Activated naive CD8-positive, alpha-beta T cell treated with anti-CD3 and anti-CD28 coated beads, Interleukin-2, amount 50 U/mL, for 24 hours (primary cell): ENCODE results near the gene SPINDOC.
A peak's percentile ranks its signal among the peaks of the same experiment; 100 is the strongest.

ENCODE experiments used
- ATAC-seq: fragments of 150-1000 bp; cut with Tn5 transposase; one replicate; pipeline ENCODE4 v1.10.0; 2021
- DNase-seq: peaks from one replicate; pipeline ENCODE4 v3.0.0; 2021
- H3K27ac Mint-ChIP-seq: one replicate; pipeline ENCODE4 v1.8.0; 2021; ENCODE audit warnings: mild to moderate bottlenecking, mixed read lengths
- H3K27me3 Mint-ChIP-seq: one replicate; pipeline ENCODE4 v1.8.0; 2021; ENCODE audit warnings: mixed read lengths
- H3K36me3 Mint-ChIP-seq: one replicate; pipeline ENCODE4 v1.8.0; 2021; ENCODE audit warnings: low read depth, mixed read lengths
- H3K4me1 Mint-ChIP-seq: one replicate; pipeline ENCODE4 v1.8.0; 2021; ENCODE audit warnings: mixed read lengths
- H3K4me3 Mint-ChIP-seq: one replicate; pipeline ENCODE4 v1.8.0; 2021; ENCODE audit warnings: mild to moderate bottlenecking, moderate library complexity, mixed read lengths
- H3K9me3 Mint-ChIP-seq: one replicate; pipeline ENCODE4 v1.8.0; 2021; ENCODE audit warnings: mixed read lengths

Gene SPINDOC

GRCh38 chr11:63811522-63811921, 1.7 kb upstream of the SPINDOC start:
- Mint-ChIP-seq H3K27me3 (no peaks in the 10 kb centered on the region), H3K4me1 (peaks cover 18% of the 10 kb centered on the region), H3K4me3 (no peak overlapping the region), H3K36me3 (peaks cover 12% of the 10 kb centered on the region), H3K27ac (no peak overlapping the region), H3K9me3 (no peaks in the 10 kb centered on the region)
- no peak for DNase-seq
- no peak for ATAC-seq

GRCh38 chr11:63813563-63814382, 517 bp downstream of the SPINDOC start:
- peak; percentile 52 for DNase-seq
- peak overlapping the region; percentile 42 for H3K27ac Mint-ChIP-seq
- peaks cover 18% of the 10 kb centered on the region for H3K4me1 Mint-ChIP-seq
- H3K27me3 Mint-ChIP-seq: no peaks in the 10 kb centered on the region
- ATAC-seq: peak; percentile 44
- peak overlapping the region; percentile 81 for H3K4me3 Mint-ChIP-seq
- H3K36me3 Mint-ChIP-seq: peaks cover 19% of the 10 kb centered on the region
- no peaks in the 10 kb centered on the region for H3K9me3 Mint-ChIP-seq

- no peak for ATAC-seq
- Mint-ChIP-seq H3K9me3 (no peaks in the 10 kb centered on the region), H3K27ac (peak overlapping the region; percentile 42), H3K4me3 (peak overlapping the region; percentile 81), H3K27me3 (no peaks in the 10 kb centered on the region), H3K4me1 (peaks cover 18% of the 10 kb centered on the region), H3K36me3 (peaks cover 19% of the 10 kb centered on the region)
- no peak for DNase-seq
Measured at GRCh38 chr11:63814383-63814736, 1.1 kb downstream of the SPINDOC start.

- Mint-ChIP-seq H3K27me3 (no peaks in the 10 kb centered on the region), H3K4me3 (no peak overlapping the region), H3K9me3 (no peaks in the 10 kb centered on the region), H3K36me3 (peaks cover 30% of the 10 kb centered on the region), H3K27ac (no peak overlapping the region), H3K4me1 (peaks cover 18% of the 10 kb centered on the region)
- no peak for ATAC-seq
- no peak for DNase-seq
Measured at GRCh38 chr11:63816166-63816565, 2.9 kb downstream of the SPINDOC start.

- Mint-ChIP-seq H3K9me3 (no peaks in the 10 kb centered on the region), H3K27me3 (no peaks in the 10 kb centered on the region), H3K27ac (no peak overlapping the region), H3K4me1 (peaks cover 18% of the 10 kb centered on the region), H3K4me3 (no peak overlapping the region), H3K36me3 (peaks cover 34% of the 10 kb centered on the region)
- DNase-seq (no peak), ATAC-seq (no peak)
Measured at GRCh38 chr11:63816732-63817131, 3.5 kb downstream of the SPINDOC start.

- H3K36me3 Mint-ChIP-seq: peaks cover 40% of the 10 kb centered on the region
- H3K4me1 Mint-ChIP-seq: peaks cover 14% of the 10 kb centered on the region
- ATAC-seq: no peak
- no peak overlapping the region for H3K27ac Mint-ChIP-seq
- H3K4me3 Mint-ChIP-seq: no peak overlapping the region
- no peaks in the 10 kb centered on the region for H3K9me3 Mint-ChIP-seq
- no peaks in the 10 kb centered on the region for H3K27me3 Mint-ChIP-seq
- DNase-seq: no peak
Measured at GRCh38 chr11:63817758-63818498, 4.7 kb downstream of the SPINDOC start.

- ATAC-seq: no peak
- Mint-ChIP-seq H3K9me3 (no peaks in the 10 kb centered on the region), H3K27me3 (no peaks in the 10 kb centered on the region), H3K36me3 (peaks cover 44% of the 10 kb centered on the region), H3K4me1 (peaks cover 14% of the 10 kb centered on the region), H3K27ac (no peak overlapping the region), H3K4me3 (no peak overlapping the region)
- DNase-seq: no peak
Measured at GRCh38 chr11:63818609-63819008, 5.4 kb downstream of the SPINDOC start.

GRCh38 chr11:63821411-63821810, 8.2 kb downstream of the SPINDOC start:
- no peak overlapping the region for H3K4me3 Mint-ChIP-seq
- peaks cover 43% of the 10 kb centered on the region for H3K36me3 Mint-ChIP-seq
- no peaks in the 10 kb centered on the region for H3K27me3 Mint-ChIP-seq
- no peak for DNase-seq
- no peaks in the 10 kb centered on the region for H3K9me3 Mint-ChIP-seq
- H3K27ac Mint-ChIP-seq: no peak overlapping the region
- ATAC-seq: no peak
- no peaks in the 10 kb centered on the region for H3K4me1 Mint-ChIP-seq

GRCh38 chr11:63826471-63827190, 13.4 kb downstream of the SPINDOC start:
- DNase-seq (no peak), ATAC-seq (no peak)
- Mint-ChIP-seq H3K27ac (no peak overlapping the region), H3K4me3 (no peak overlapping the region), H3K36me3 (peaks cover 20% of the 10 kb centered on the region), H3K4me1 (no peaks in the 10 kb centered on the region), H3K9me3 (no peaks in the 10 kb centered on the region), H3K27me3 (no peaks in the 10 kb centered on the region)

- ATAC-seq (peak; percentile 59), DNase-seq (peak; percentile 24)
- Mint-ChIP-seq H3K4me1 (no peaks in the 10 kb centered on the region), H3K27me3 (no peaks in the 10 kb centered on the region), H3K36me3 (peaks cover under 1% of the 10 kb centered on the region), H3K4me3 (no peak overlapping the region), H3K9me3 (no peaks in the 10 kb centered on the region), H3K27ac (no peak overlapping the region)
Measured at GRCh38 chr11:63829823-63830489, 16.7 kb downstream of the SPINDOC start.

GRCh38 chr11:63831326-63831725, 18.1 kb downstream of the SPINDOC start:
- Mint-ChIP-seq H3K4me3 (no peak overlapping the region), H3K9me3 (no peaks in the 10 kb centered on the region), H3K36me3 (no peaks in the 10 kb centered on the region), H3K4me1 (no peaks in the 10 kb centered on the region), H3K27ac (no peak overlapping the region), H3K27me3 (no peaks in the 10 kb centered on the region)
- no peak for ATAC-seq
- no peak for DNase-seq

GRCh38 chr11:63832336-63832735, 19.1 kb downstream of the SPINDOC start:
- H3K27me3 Mint-ChIP-seq: no peaks in the 10 kb centered on the region
- H3K36me3 Mint-ChIP-seq: no peaks in the 10 kb centered on the region
- H3K4me3 Mint-ChIP-seq: no peak overlapping the region
- ATAC-seq: no peak
- DNase-seq: no peak
- H3K27ac Mint-ChIP-seq: no peak overlapping the region
- H3K9me3 Mint-ChIP-seq: no peaks in the 10 kb centered on the region
- peaks cover 5% of the 10 kb centered on the region for H3K4me1 Mint-ChIP-seq

- Mint-ChIP-seq H3K27me3 (no peaks in the 10 kb centered on the region), H3K36me3 (no peaks in the 10 kb centered on the region), H3K9me3 (no peaks in the 10 kb centered on the region), H3K27ac (no peak overlapping the region), H3K4me3 (no peak overlapping the region), H3K4me1 (peaks cover 12% of the 10 kb centered on the region)
- ATAC-seq: no peak
- no peak for DNase-seq
Measured at GRCh38 chr11:63833048-63833447, 19.8 kb downstream of the SPINDOC start.

- no peaks in the 10 kb centered on the region for H3K9me3 Mint-ChIP-seq
Measured at GRCh38 chr11:63834535-63835157, 21.4 kb downstream of the SPINDOC start.

More at GRCh38 chr11:63834535-63835157, 21.4 kb downstream of the SPINDOC start:
- Mint-ChIP-seq H3K4me1 (peaks cover 18% of the 10 kb centered on the region), H3K27ac (no peak overlapping the region), H3K27me3 (no peaks in the 10 kb centered on the region), H3K4me3 (no peak overlapping the region), H3K36me3 (peaks cover 2% of the 10 kb centered on the region)
- ATAC-seq (no peak), DNase-seq (no peak)
